WTC11 (cell line): ENCODE measurements around the gene SPNS2. TPM values are rescaled to one million over a fixed set of nuclear protein-coding genes. Genes with fewer than 3 reads are reported as not detected.
A peak's percentile ranks its signal among the peaks of the same experiment; 100 is the strongest.

Experiments
- ATAC-seq: fragments of 200-7000 bp; cut with Tn5 transposase; 2 replicates; pipeline ENCODE4 v1.10.0; 2021; ENCODE audit warnings: mild to moderate bottlenecking, moderate library complexity
- CTCF ChIA-PET: fragments of 300-600 bp; sonication (Branson Sonifier 250); formaldehyde crosslinking; loops from one replicate; lab custom pipeline; 2021; ENCODE audit warnings: antibody characterized with exemption; lab: Charles Lee
- POLR2A ChIA-PET: fragments of 350-600 bp; sonication (Branson Sonifier 250); formaldehyde crosslinking; loops from one replicate; lab custom pipeline; 2021; ENCODE audit warnings: antibody characterized with exemption; lab: Charles Lee
- DNase-seq: peaks from one replicate; pipeline ENCODE4 v3.0.0; 2021; ENCODE audit warnings: low spot score
- H3K27ac Mint-ChIP-seq: 2 replicates; pipeline ENCODE4 v1.8.0; 2021; ENCODE audit warnings: mixed read lengths
- H3K27me3 Mint-ChIP-seq: 2 replicates; pipeline ENCODE4 v1.8.0; 2021; ENCODE audit warnings: low read depth, mild to moderate bottlenecking, moderate library complexity, mixed read lengths
- H3K36me3 Mint-ChIP-seq: 2 replicates; pipeline ENCODE4 v1.8.0; 2021; ENCODE audit warnings: mixed read lengths
- H3K4me1 Mint-ChIP-seq: 2 replicates; pipeline ENCODE4 v1.8.0; 2022; ENCODE audit warnings: mixed read lengths
- H3K4me3 Mint-ChIP-seq: 2 replicates; pipeline ENCODE4 v1.8.0; 2021; ENCODE audit warnings: mild to moderate bottlenecking, moderate library complexity, mixed read lengths
- H3K9me3 Mint-ChIP-seq: 2 replicates; pipeline ENCODE4 v1.8.0; 2021; ENCODE audit warnings: mixed read lengths
- CBFB ChIP-seq: sonication (generic); formaldehyde crosslinking; IDR thresholded peaks from 2 replicates; pipeline ENCODE4 v1.8.1; 2022; ENCODE audit warnings: mild to moderate bottlenecking, low read depth, missing genetic modification reagents
- EMX1 ChIP-seq: fragments of 250-450 bp; sonication (Bioruptor Pico); IDR thresholded peaks from 2 replicates; pipeline ENCODE4 v1.8.0; 2021; ENCODE audit warnings: mild to moderate bottlenecking
- FOXK1 ChIP-seq: sonication (generic); formaldehyde crosslinking; IDR thresholded peaks from 2 replicates; pipeline ENCODE4 v1.8.0; 2022; ENCODE audit warnings: mild to moderate bottlenecking, moderate library complexity, missing genetic modification reagents
- GTF2I ChIP-seq: fragments of 250-450 bp; sonication (Bioruptor Pico); conservative IDR thresholded peaks from 2 replicates; pipeline ENCODE4 v1.4.0; 2021; ENCODE audit warnings: mild to moderate bottlenecking
- NR1H2 ChIP-seq: sonication (generic); formaldehyde crosslinking; IDR thresholded peaks from 2 replicates; pipeline ENCODE4 v1.9.0; 2021; ENCODE audit warnings: mild to moderate bottlenecking, moderate library complexity, missing genetic modification reagents
- OVOL2 ChIP-seq: fragments of 250-450 bp; sonication (Bioruptor Pico); IDR thresholded peaks from 2 replicates; pipeline ENCODE4 v1.9.0; 2021; ENCODE audit warnings: mild to moderate bottlenecking, borderline replicate concordance
- PRRX2 ChIP-seq: fragments of 250-450 bp; sonication (Bioruptor Pico); IDR thresholded peaks from 2 replicates; pipeline ENCODE4 v1.8.0; 2021; ENCODE audit warnings: mild to moderate bottlenecking
- SOX15 ChIP-seq: fragments of 250-450 bp; sonication (Bioruptor Pico); IDR thresholded peaks from 2 replicates; pipeline ENCODE4 v1.9.0; 2021; ENCODE audit warnings: mild to moderate bottlenecking
- TCF7 ChIP-seq: sonication (generic); formaldehyde crosslinking; IDR thresholded peaks from 2 replicates; pipeline ENCODE4 v1.8.0; 2022; ENCODE audit warnings: mild to moderate bottlenecking, low read depth, missing genetic modification reagents, moderate library complexity
- TP53 ChIP-seq: sonication (generic); formaldehyde crosslinking; IDR thresholded peaks from 2 replicates; pipeline ENCODE4 v1.8.1; 2023; ENCODE audit warnings: mild to moderate bottlenecking, missing genetic modification reagents
- ZNF121 ChIP-seq: sonication (generic); formaldehyde crosslinking; IDR thresholded peaks from 2 replicates; pipeline ENCODE4 v1.8.0; 2023; ENCODE audit warnings: missing genetic modification reagents
- total RNA-seq: library from RNA; stranded (reverse); gene quantifications from 3 replicates; pipeline ENCODE4 v1.2.3, GENCODE V29; 2021
- TF ChIP-seq, protein P1 (sequence below): sonication (generic); formaldehyde crosslinking; IDR thresholded peaks from 2 replicates; pipeline ENCODE4 v1.8.1; 2022; ENCODE audit warnings: mild to moderate bottlenecking, moderate library complexity, missing genetic modification reagents
- TF ChIP-seq, protein P2 (sequence below): sonication (generic); formaldehyde crosslinking; IDR thresholded peaks from 2 replicates; pipeline ENCODE4 v1.8.0; 2022; ENCODE audit warnings: missing genetic modification reagents
- TF ChIP-seq, protein P3 (sequence below): sonication (generic); formaldehyde crosslinking; IDR thresholded peaks from 2 replicates; pipeline ENCODE4 v1.8.1; 2022; ENCODE audit warnings: mild to moderate bottlenecking, missing genetic modification reagents, moderate library complexity, borderline replicate concordance
- TF ChIP-seq, protein P4 (sequence below): sonication (generic); formaldehyde crosslinking; IDR thresholded peaks from 2 replicates; pipeline ENCODE4 v1.8.1; 2023; ENCODE audit warnings: mild to moderate bottlenecking, missing genetic modification reagents, borderline replicate concordance
- TF ChIP-seq, protein P5 (sequence below): sonication (generic); formaldehyde crosslinking; IDR thresholded peaks from 2 replicates; pipeline ENCODE4 v1.8.1; 2023; ENCODE audit warnings: mild to moderate bottlenecking, missing genetic modification reagents, moderate library complexity
- TF ChIP-seq, protein P6 (sequence below): fragments of 250-450 bp; sonication (Bioruptor Pico); IDR thresholded peaks from 2 replicates; pipeline ENCODE4 v1.9.0; 2021; ENCODE audit warnings: mild to moderate bottlenecking
- TF ChIP-seq, protein P7 (sequence below): sonication (generic); formaldehyde crosslinking; conservative IDR thresholded peaks from 2 replicates; pipeline ENCODE4 v1.8.1; 2023; ENCODE audit warnings: mild to moderate bottlenecking, low read depth, missing genetic modification reagents, moderate library complexity

The SPNS2 gene
- total RNA-seq, 1 experiment from 2014 or later: 0.87 TPM

DNA sequence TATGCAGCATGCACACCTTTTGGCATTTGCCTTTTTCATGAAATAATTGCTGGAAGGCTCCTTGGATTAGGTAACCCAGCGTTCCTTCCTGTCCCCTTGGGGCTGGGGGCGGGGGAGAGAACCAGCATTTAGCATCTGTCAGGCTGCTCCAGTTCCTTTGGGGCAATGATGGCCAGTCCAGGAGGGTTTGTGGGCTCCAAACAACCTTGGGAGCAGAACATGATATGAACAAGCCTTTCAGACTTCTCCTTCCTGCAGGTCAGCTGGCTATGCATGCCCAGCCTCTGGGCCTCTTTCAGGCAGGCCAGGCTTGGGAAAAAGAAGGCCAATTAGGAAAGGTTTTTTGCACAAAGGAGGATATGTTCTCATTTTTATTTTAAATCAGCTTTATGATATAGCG lies 84.5 kb downstream of the SPNS2 start:
- POLR2A ChIA-PET: no interaction called here
- peaks cover 40% of the 10 kb centered on the region for H3K27me3 Mint-ChIP-seq
- TF ChIP-seq, protein P1, sequence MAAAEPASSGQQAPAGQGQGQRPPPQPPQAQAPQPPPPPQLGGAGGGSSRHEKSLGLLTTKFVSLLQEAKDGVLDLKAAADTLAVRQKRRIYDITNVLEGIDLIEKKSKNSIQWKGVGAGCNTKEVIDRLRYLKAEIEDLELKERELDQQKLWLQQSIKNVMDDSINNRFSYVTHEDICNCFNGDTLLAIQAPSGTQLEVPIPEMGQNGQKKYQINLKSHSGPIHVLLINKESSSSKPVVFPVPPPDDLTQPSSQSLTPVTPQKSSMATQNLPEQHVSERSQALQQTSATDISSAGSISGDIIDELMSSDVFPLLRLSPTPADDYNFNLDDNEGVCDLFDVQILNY (CRISPR knock-in tag): no peak
- TF ChIP-seq, protein P2, sequence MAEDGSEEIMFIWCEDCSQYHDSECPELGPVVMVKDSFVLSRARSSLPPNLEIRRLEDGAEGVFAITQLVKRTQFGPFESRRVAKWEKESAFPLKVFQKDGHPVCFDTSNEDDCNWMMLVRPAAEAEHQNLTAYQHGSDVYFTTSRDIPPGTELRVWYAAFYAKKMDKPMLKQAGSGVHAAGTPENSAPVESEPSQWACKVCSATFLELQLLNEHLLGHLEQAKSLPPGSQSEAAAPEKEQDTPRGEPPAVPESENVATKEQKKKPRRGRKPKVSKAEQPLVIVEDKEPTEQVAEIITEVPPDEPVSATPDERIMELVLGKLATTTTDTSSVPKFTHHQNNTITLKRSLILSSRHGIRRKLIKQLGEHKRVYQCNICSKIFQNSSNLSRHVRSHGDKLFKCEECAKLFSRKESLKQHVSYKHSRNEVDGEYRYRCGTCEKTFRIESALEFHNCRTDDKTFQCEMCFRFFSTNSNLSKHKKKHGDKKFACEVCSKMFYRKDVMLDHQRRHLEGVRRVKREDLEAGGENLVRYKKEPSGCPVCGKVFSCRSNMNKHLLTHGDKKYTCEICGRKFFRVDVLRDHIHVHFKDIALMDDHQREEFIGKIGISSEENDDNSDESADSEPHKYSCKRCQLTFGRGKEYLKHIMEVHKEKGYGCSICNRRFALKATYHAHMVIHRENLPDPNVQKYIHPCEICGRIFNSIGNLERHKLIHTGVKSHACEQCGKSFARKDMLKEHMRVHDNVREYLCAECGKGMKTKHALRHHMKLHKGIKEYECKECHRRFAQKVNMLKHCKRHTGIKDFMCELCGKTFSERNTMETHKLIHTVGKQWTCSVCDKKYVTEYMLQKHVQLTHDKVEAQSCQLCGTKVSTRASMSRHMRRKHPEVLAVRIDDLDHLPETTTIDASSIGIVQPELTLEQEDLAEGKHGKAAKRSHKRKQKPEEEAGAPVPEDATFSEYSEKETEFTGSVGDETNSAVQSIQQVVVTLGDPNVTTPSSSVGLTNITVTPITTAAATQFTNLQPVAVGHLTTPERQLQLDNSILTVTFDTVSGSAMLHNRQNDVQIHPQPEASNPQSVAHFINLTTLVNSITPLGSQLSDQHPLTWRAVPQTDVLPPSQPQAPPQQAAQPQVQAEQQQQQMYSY (CRISPR knock-in tag): no peak
- no peak for TF ChIP-seq EMX1 (CRISPR knock-in tag)
- TF ChIP-seq OVOL2 (CRISPR knock-in tag): no peak
- no peak for TF ChIP-seq ZNF121 (CRISPR knock-in tag)
- no peak for TF ChIP-seq TCF7 (CRISPR knock-in tag)
- TF ChIP-seq, protein P3, sequence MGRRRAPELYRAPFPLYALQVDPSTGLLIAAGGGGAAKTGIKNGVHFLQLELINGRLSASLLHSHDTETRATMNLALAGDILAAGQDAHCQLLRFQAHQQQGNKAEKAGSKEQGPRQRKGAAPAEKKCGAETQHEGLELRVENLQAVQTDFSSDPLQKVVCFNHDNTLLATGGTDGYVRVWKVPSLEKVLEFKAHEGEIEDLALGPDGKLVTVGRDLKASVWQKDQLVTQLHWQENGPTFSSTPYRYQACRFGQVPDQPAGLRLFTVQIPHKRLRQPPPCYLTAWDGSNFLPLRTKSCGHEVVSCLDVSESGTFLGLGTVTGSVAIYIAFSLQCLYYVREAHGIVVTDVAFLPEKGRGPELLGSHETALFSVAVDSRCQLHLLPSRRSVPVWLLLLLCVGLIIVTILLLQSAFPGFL (CRISPR knock-in tag): no peak
- TF ChIP-seq, protein P4, sequence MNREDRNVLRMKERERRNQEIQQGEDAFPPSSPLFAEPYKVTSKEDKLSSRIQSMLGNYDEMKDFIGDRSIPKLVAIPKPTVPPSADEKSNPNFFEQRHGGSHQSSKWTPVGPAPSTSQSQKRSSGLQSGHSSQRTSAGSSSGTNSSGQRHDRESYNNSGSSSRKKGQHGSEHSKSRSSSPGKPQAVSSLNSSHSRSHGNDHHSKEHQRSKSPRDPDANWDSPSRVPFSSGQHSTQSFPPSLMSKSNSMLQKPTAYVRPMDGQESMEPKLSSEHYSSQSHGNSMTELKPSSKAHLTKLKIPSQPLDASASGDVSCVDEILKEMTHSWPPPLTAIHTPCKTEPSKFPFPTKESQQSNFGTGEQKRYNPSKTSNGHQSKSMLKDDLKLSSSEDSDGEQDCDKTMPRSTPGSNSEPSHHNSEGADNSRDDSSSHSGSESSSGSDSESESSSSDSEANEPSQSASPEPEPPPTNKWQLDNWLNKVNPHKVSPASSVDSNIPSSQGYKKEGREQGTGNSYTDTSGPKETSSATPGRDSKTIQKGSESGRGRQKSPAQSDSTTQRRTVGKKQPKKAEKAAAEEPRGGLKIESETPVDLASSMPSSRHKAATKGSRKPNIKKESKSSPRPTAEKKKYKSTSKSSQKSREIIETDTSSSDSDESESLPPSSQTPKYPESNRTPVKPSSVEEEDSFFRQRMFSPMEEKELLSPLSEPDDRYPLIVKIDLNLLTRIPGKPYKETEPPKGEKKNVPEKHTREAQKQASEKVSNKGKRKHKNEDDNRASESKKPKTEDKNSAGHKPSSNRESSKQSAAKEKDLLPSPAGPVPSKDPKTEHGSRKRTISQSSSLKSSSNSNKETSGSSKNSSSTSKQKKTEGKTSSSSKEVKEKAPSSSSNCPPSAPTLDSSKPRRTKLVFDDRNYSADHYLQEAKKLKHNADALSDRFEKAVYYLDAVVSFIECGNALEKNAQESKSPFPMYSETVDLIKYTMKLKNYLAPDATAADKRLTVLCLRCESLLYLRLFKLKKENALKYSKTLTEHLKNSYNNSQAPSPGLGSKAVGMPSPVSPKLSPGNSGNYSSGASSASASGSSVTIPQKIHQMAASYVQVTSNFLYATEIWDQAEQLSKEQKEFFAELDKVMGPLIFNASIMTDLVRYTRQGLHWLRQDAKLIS (CRISPR knock-in tag): no peak
- TF ChIP-seq, protein P5, sequence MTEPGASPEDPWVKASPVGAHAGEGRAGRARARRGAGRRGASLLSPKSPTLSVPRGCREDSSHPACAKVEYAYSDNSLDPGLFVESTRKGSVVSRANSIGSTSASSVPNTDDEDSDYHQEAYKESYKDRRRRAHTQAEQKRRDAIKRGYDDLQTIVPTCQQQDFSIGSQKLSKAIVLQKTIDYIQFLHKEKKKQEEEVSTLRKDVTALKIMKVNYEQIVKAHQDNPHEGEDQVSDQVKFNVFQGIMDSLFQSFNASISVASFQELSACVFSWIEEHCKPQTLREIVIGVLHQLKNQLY (CRISPR knock-in tag): no peak
- TF ChIP-seq SOX15: no peak
- TF ChIP-seq NR1H2 (CRISPR knock-in tag): no peak
- TF ChIP-seq PRRX2: no peak
- TF ChIP-seq, protein P6, sequence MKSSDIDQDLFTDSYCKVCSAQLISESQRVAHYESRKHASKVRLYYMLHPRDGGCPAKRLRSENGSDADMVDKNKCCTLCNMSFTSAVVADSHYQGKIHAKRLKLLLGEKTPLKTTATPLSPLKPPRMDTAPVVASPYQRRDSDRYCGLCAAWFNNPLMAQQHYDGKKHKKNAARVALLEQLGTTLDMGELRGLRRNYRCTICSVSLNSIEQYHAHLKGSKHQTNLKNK (CRISPR knock-in tag): no peak
- no peak for TF ChIP-seq FOXK1
- TF ChIP-seq, protein P7, sequence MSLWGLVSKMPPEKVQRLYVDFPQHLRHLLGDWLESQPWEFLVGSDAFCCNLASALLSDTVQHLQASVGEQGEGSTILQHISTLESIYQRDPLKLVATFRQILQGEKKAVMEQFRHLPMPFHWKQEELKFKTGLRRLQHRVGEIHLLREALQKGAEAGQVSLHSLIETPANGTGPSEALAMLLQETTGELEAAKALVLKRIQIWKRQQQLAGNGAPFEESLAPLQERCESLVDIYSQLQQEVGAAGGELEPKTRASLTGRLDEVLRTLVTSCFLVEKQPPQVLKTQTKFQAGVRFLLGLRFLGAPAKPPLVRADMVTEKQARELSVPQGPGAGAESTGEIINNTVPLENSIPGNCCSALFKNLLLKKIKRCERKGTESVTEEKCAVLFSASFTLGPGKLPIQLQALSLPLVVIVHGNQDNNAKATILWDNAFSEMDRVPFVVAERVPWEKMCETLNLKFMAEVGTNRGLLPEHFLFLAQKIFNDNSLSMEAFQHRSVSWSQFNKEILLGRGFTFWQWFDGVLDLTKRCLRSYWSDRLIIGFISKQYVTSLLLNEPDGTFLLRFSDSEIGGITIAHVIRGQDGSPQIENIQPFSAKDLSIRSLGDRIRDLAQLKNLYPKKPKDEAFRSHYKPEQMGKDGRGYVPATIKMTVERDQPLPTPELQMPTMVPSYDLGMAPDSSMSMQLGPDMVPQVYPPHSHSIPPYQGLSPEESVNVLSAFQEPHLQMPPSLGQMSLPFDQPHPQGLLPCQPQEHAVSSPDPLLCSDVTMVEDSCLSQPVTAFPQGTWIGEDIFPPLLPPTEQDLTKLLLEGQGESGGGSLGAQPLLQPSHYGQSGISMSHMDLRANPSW (CRISPR knock-in tag): no peak
- TF ChIP-seq TP53 (CRISPR knock-in tag): no peak
- no peak for TF ChIP-seq GTF2I (CRISPR knock-in tag)
- TF ChIP-seq CBFB (CRISPR knock-in tag): no peak
- TF ChIP-seq, all 79 proteins: peak for 0
- CTCF ChIA-PET: interaction anchor here (0.9 to 2.7 kb wide), 6 partner anchors 9 to 64 kb away, joined by 3 to 35 read pairs (median 4); partner anchors contain the start of gene GGT6
- Mint-ChIP-seq H3K4me1 (peaks cover 22% of the 10 kb centered on the region), H3K4me3 (peak overlapping the region; percentile 86), H3K9me3 (no peaks in the 10 kb centered on the region), H3K36me3 (no peaks in the 10 kb centered on the region), H3K27ac (no peak overlapping the region)
- ATAC-seq (no peak), DNase-seq (no peak)
